Measurements from ENCODE around the gene STOML2.

DNA sequence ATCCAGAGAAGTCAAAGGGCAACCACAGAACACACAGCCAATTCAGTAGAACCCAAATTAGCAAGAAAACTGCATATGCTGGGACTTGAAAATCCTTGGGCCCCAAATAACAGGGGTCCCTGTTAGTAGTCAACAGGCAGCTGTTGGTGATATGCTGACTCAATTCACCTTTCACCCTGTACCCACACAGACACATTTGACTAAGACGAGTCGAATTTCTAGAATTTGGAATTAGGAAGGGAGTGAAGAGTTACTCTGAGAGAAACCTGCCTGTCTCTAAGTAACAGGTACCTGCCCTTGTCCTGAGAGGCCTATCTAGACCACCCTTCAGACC lies 29.7 kb downstream of the STOML2 start:
- TF ChIP-seq, protein P1, sequence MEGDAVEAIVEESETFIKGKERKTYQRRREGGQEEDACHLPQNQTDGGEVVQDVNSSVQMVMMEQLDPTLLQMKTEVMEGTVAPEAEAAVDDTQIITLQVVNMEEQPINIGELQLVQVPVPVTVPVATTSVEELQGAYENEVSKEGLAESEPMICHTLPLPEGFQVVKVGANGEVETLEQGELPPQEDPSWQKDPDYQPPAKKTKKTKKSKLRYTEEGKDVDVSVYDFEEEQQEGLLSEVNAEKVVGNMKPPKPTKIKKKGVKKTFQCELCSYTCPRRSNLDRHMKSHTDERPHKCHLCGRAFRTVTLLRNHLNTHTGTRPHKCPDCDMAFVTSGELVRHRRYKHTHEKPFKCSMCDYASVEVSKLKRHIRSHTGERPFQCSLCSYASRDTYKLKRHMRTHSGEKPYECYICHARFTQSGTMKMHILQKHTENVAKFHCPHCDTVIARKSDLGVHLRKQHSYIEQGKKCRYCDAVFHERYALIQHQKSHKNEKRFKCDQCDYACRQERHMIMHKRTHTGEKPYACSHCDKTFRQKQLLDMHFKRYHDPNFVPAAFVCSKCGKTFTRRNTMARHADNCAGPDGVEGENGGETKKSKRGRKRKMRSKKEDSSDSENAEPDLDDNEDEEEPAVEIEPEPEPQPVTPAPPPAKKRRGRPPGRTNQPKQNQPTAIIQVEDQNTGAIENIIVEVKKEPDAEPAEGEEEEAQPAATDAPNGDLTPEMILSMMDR (IDR thresholded peaks at IDR 0.05) = no peak
- no peak for TF ChIP-seq ZFX (IDR thresholded peaks at IDR 0.05; ENCODE audit: borderline replicate concordance)

Measured in 22Rv1 (cell line).